ENCODE data around the gene ZNHIT6.

GRCh38 chr1:85629532-85629920 is 78.7 kb downstream of the ZNHIT6 start:
- TF ChIP-seq CTCF (conservative IDR thresholded peaks at IDR 0.05 in 1 of 2, IDR thresholded peaks at IDR 0.05 in 1 of 2; ENCODE audit: extremely low read depth in 1 of 2, insufficient read depth in 1 of 2, low read depth in 1 of 2, low read length in 2 of 2) = no peak
- no peak for TF ChIP-seq EZH2 (IDR thresholded peaks at IDR 0.05; ENCODE audit: borderline replicate concordance, low read length)
